ENCODE data around the gene POFUT1.
"Not testable (repeated sequence)": the region's sequence is repeated elsewhere in the genome, so short reads cannot be mapped to it uniquely, and the experiment has no call there.

POFUT1 gene

GRCh38 chr20:32236819-32237218, 29.1 kb downstream of the POFUT1 start:
- no peak for DNase-seq

- no peak for DNase-seq
Measured at GRCh38 chr20:32237419-32237818, 29.7 kb downstream of the POFUT1 start.

GRCh38 chr20:32238483-32239425, 31.1 kb downstream of the POFUT1 start:
- DNase-seq = no peak

GRCh38 chr20:32240205-32240604, 32.5 kb downstream of the POFUT1 start:
- DNase-seq = no peak

- DNase-seq = no peak
Measured at GRCh38 chr20:32241807-32242206, 34.1 kb downstream of the POFUT1 start.

GRCh38 chr20:32244150-32244823, 36.6 kb downstream of the POFUT1 start:
- no peak for DNase-seq

- DNase-seq = no peak
Measured at GRCh38 chr20:32244959-32245358, 37.3 kb downstream of the POFUT1 start.

- not testable (repeated sequence) for DNase-seq
Measured at GRCh38 chr20:32246208-32246607, 38.5 kb downstream of the POFUT1 start.

GRCh38 chr20:32248043-32248442, 40.4 kb downstream of the POFUT1 start:
- DNase-seq = no peak

- DNase-seq = no peak
Measured at GRCh38 chr20:32249030-32249738, 41.5 kb downstream of the POFUT1 start.

- no peak for DNase-seq
Measured at GRCh38 chr20:32251470-32251869, 43.8 kb downstream of the POFUT1 start.

GRCh38 chr20:32252189-32252588, 44.5 kb downstream of the POFUT1 start:
- DNase-seq = no peak

- DNase-seq = not testable (repeated sequence)
Measured at GRCh38 chr20:32260973-32261372, 53.3 kb downstream of the POFUT1 start.

GRCh38 chr20:32261644-32262043, 54.0 kb downstream of the POFUT1 start:
- DNase-seq = no peak

- DNase-seq = no peak
Measured at GRCh38 chr20:32263398-32263954, 55.8 kb downstream of the POFUT1 start.

- DNase-seq = no peak
Measured at GRCh38 chr20:32271620-32272019, 63.9 kb downstream of the POFUT1 start.

- no peak for DNase-seq
Measured at GRCh38 chr20:32274359-32274758, 66.7 kb downstream of the POFUT1 start.

GRCh38 chr20:32275163-32275562, 67.5 kb downstream of the POFUT1 start:
- DNase-seq = not testable (repeated sequence)

- DNase-seq = peak; percentile 67
Measured at GRCh38 chr20:32277361-32278198, 69.9 kb downstream of the POFUT1 start, which contains the start of gene KIF3B. TSS of gene KIF3B (plus strand) at chr20:32277651. CDS start at chr20:32309778, 32,127 bp downstream.

- no peak for DNase-seq
Measured at GRCh38 chr20:32278199-32278643, 70.5 kb downstream of the POFUT1 start.

- DNase-seq = no peak
Measured at GRCh38 chr20:32281711-32282110, 74.0 kb downstream of the POFUT1 start.

GRCh38 chr20:32282461-32282860, 74.8 kb downstream of the POFUT1 start:
- peak; percentile 55 for DNase-seq

Measured in NCI-H2107 (cell line).